K562 (cell line): ENCODE measurements around the gene SASH3.

Source experiments
- ETS1 ChIP-seq: conservative IDR thresholded peaks from 2 replicates; pipeline ENCODE4 v1.6.1; 2011; ENCODE audit warnings: low read depth, mild to moderate bottlenecking, low read length; ENCODE audit not compliant: control insufficient read depth
- FOXA1 ChIP-seq: fragments of 450-650 bp; IDR thresholded peaks from 2 replicates; pipeline ENCODE4 v1.6.1; 2016; ENCODE audit warnings: mild to moderate bottlenecking, borderline replicate concordance
- HSF4 ChIP-seq: fragments of 250-450 bp; sonication (Bioruptor Pico); IDR thresholded peaks from 2 replicates; pipeline ENCODE4 v2.1.2; 2022; ENCODE audit warnings: mild to moderate bottlenecking, moderate library complexity, borderline replicate concordance
- JUNB ChIP-seq: fragments of 450-650 bp; formaldehyde crosslinking; conservative IDR thresholded peaks from 2 replicates; pipeline ENCODE4 v1.4.0; 2020; ENCODE audit warnings: mild to moderate bottlenecking
- KDM5B ChIP-seq: fragments of 200-600 bp; sonication (generic); IDR thresholded peaks from 2 replicates; pipeline ENCODE4 v1.6.1; 2012; ENCODE audit warnings: low read depth, mild to moderate bottlenecking, moderate library complexity, low read length, control low read depth, inconsistent platforms; ENCODE audit not compliant: insufficient replicate concordance
- MYNN ChIP-seq, 2 experiments: sonication (generic); formaldehyde crosslinking in 1 of 2; IDR thresholded peaks; 2 replicates each; pipeline versions ENCODE4 v1.5.0 to v1.6.1; 2016 to 2020; ENCODE audit warnings: antibody characterized with exemption in 1 of 2, missing genetic modification reagents in 1 of 2
- NFATC3 ChIP-seq: fragments of 450-650 bp; IDR thresholded peaks from 2 replicates; pipeline ENCODE4 v1.6.1; 2017; ENCODE audit warnings: mild to moderate bottlenecking
- NFIX ChIP-seq: fragments of 250-450 bp; sonication (Bioruptor Pico); IDR thresholded peaks from 2 replicates; pipeline ENCODE4 v1.4.0; 2020; ENCODE audit warnings: low read depth, mild to moderate bottlenecking, moderate library complexity
- POLR2AphosphoS5 ChIP-seq: IDR thresholded peaks from 2 replicates; pipeline ENCODE4 v1.6.1; 2011; ENCODE audit warnings: mild to moderate bottlenecking, low read depth, low read length, moderate library complexity; ENCODE audit not compliant: control insufficient read depth, insufficient read depth
- RAD21 ChIP-seq, 2 experiments: fragments of 250-450 bp in 1 of 2; fragments of 450-650 bp in 1 of 2; sonication (Bioruptor Pico) in 1 of 2; formaldehyde crosslinking in 1 of 2; IDR thresholded peaks in 1 of 2; conservative IDR thresholded peaks in 1 of 2; 2 replicates each; pipeline versions ENCODE4 v1.4.0 to v1.8.0; 2020 to 2022; ENCODE audit warnings: mild to moderate bottlenecking in 2 of 2, moderate library complexity in 1 of 2
- SIX5 ChIP-seq, 2 experiments: IDR thresholded peaks; 2 replicates each; pipeline ENCODE4 v1.6.1; 2011; ENCODE audit warnings: low read length in 2 of 2, borderline replicate concordance in 1 of 2, low read depth in 1 of 2, mild to moderate bottlenecking in 1 of 2, moderate library complexity in 1 of 2; ENCODE audit not compliant: insufficient read depth in 1 of 2
- ZBTB11 ChIP-seq, 3 experiments: fragments of 200-800 bp in 1 of 3; fragments of 250-450 bp in 1 of 3; fragments of 450-650 bp in 1 of 3; sonication (Bioruptor Pico) in 1 of 3; sonication (Bioruptor generic) in 1 of 3; formaldehyde crosslinking in 1 of 3; IDR thresholded peaks; 2 replicates each; pipeline versions ENCODE4 v1.6.1 to v1.8.0; 2016 to 2022; ENCODE audit warnings: mild to moderate bottlenecking in 2 of 3, missing genetic modification characterization in 2 of 3, missing compliant biosample characterization in 1 of 3, moderate library complexity in 1 of 3
- TF ChIP-seq, protein P1 (sequence below), 3 experiments: IDR thresholded peaks in 2 of 3; conservative IDR thresholded peaks in 1 of 3; 2 replicates each; pipeline ENCODE4 v1.5.1; 2011 to 2012; ENCODE audit warnings: low read length in 3 of 3, mild to moderate bottlenecking in 3 of 3, control low read depth in 2 of 3, improper control_type of control experiment in 1 of 3, inconsistent platforms in 1 of 3, low read depth in 1 of 3, mixed read lengths in 1 of 3, moderate library complexity in 1 of 3; ENCODE audit not compliant: insufficient read depth in 2 of 3
- TF ChIP-seq, protein P2 (sequence below): IDR thresholded peaks from 3 replicates; pipeline ENCODE4 v1.6.1; 2011; ENCODE audit warnings: borderline replicate concordance, mild to moderate bottlenecking; ENCODE audit not compliant: insufficient read length, insufficient read depth

GRCh38 chrX:129782706-129783105, 3.0 kb downstream of the SASH3 start:
- TF ChIP-seq MYNN (IDR thresholded peaks at IDR 0.05), result no peak
- no peak for TF ChIP-seq MYNN (CRISPR knock-in tag; IDR thresholded peaks at IDR 0.05)
- TF ChIP-seq NFATC3, result no peak
- no peak for TF ChIP-seq KDM5B
- TF ChIP-seq HSF4 (CRISPR knock-in tag), result no peak
- TF ChIP-seq NFIX (CRISPR knock-in tag), result no peak
- TF ChIP-seq POLR2AphosphoS5, result no peak
- TF ChIP-seq, protein P1, sequence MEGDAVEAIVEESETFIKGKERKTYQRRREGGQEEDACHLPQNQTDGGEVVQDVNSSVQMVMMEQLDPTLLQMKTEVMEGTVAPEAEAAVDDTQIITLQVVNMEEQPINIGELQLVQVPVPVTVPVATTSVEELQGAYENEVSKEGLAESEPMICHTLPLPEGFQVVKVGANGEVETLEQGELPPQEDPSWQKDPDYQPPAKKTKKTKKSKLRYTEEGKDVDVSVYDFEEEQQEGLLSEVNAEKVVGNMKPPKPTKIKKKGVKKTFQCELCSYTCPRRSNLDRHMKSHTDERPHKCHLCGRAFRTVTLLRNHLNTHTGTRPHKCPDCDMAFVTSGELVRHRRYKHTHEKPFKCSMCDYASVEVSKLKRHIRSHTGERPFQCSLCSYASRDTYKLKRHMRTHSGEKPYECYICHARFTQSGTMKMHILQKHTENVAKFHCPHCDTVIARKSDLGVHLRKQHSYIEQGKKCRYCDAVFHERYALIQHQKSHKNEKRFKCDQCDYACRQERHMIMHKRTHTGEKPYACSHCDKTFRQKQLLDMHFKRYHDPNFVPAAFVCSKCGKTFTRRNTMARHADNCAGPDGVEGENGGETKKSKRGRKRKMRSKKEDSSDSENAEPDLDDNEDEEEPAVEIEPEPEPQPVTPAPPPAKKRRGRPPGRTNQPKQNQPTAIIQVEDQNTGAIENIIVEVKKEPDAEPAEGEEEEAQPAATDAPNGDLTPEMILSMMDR (IDR thresholded peaks at IDR 0.05 in 2 of 3, conservative IDR thresholded peaks at IDR 0.05 in 1 of 3; ENCODE audit: insufficient read depth in 2 of 3, low read depth in 1 of 3, low read length in 3 of 3), result no peak
- TF ChIP-seq SIX5 (IDR thresholded peaks at IDR 0.05; ENCODE audit: borderline replicate concordance in 1 of 2, insufficient read depth in 1 of 2, low read depth in 1 of 2, low read length in 2 of 2), result no peak
- TF ChIP-seq, protein P2, sequence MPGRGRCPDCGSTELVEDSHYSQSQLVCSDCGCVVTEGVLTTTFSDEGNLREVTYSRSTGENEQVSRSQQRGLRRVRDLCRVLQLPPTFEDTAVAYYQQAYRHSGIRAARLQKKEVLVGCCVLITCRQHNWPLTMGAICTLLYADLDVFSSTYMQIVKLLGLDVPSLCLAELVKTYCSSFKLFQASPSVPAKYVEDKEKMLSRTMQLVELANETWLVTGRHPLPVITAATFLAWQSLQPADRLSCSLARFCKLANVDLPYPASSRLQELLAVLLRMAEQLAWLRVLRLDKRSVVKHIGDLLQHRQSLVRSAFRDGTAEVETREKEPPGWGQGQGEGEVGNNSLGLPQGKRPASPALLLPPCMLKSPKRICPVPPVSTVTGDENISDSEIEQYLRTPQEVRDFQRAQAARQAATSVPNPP, result no peak
- TF ChIP-seq JUNB (CRISPR knock-in tag), result no peak
- no peak for TF ChIP-seq RAD21 (CRISPR knock-in tag; conservative IDR thresholded peaks at IDR 0.05 in 1 of 2, IDR thresholded peaks at IDR 0.05 in 1 of 2)
- TF ChIP-seq ETS1, result no peak
- TF ChIP-seq FOXA1, result no peak
- TF ChIP-seq ZBTB11 (CRISPR knock-in tag; IDR thresholded peaks at IDR 0.05), result no peak
